ENCODE measurements around the gene NRTN. TPM values are rescaled to one million over a fixed set of nuclear protein-coding genes. Genes with fewer than 3 reads are reported as not detected.
"Not testable (repeated sequence)": the region's sequence is repeated elsewhere in the genome, so short reads cannot be mapped to it uniquely, and the experiment has no call there.

The NRTN gene
- total RNA-seq, 1 donor from 2014 or later = 0.40 TPM

GRCh38 chr19:5772416-5772815 is 32.5 kb upstream of the NRTN start:
- H3K27me3 Mint-ChIP-seq (ENCODE audit: unreplicated experiment) = no peaks in the 10 kb centered on the region
- H3K27ac Mint-ChIP-seq (ENCODE audit: unreplicated experiment) = no peak overlapping the region
- no peaks in the 10 kb centered on the region for H3K9me3 Mint-ChIP-seq (ENCODE audit: unreplicated experiment)
- no peaks in the 10 kb centered on the region for H3K4me1 Mint-ChIP-seq (ENCODE audit: unreplicated experiment)
- no peaks in the 10 kb centered on the region for H3K36me3 Mint-ChIP-seq (ENCODE audit: unreplicated experiment)
- no peak for TF ChIP-seq CTCF (IDR thresholded peaks at IDR 0.05)
- no peak for DNase-seq (ENCODE audit: extremely low spot score, unreplicated experiment)
- no peak overlapping the region for H3K4me3 Mint-ChIP-seq (ENCODE audit: unreplicated experiment)

- H3K9me3 Mint-ChIP-seq (ENCODE audit: unreplicated experiment) = no peaks in the 10 kb centered on the region
- DNase-seq (ENCODE audit: extremely low spot score, unreplicated experiment) = no peak
- no peaks in the 10 kb centered on the region for H3K4me1 Mint-ChIP-seq (ENCODE audit: unreplicated experiment)
- no peak for TF ChIP-seq CTCF (IDR thresholded peaks at IDR 0.05)
- H3K36me3 Mint-ChIP-seq (ENCODE audit: unreplicated experiment) = no peaks in the 10 kb centered on the region
- H3K27ac Mint-ChIP-seq (ENCODE audit: unreplicated experiment) = peak overlapping the region; percentile 77
- no peak overlapping the region for H3K4me3 Mint-ChIP-seq (ENCODE audit: unreplicated experiment)
- H3K27me3 Mint-ChIP-seq (ENCODE audit: unreplicated experiment) = no peaks in the 10 kb centered on the region
Measured at GRCh38 chr19:5773276-5773675, 31.6 kb upstream of the NRTN start.

- DNase-seq (ENCODE audit: extremely low spot score, unreplicated experiment) = no peak
- no peak overlapping the region for H3K4me3 Mint-ChIP-seq (ENCODE audit: unreplicated experiment)
- TF ChIP-seq CTCF (IDR thresholded peaks at IDR 0.05) = no peak
- H3K27ac Mint-ChIP-seq (ENCODE audit: unreplicated experiment) = no peak overlapping the region
- H3K27me3 Mint-ChIP-seq (ENCODE audit: unreplicated experiment) = no peaks in the 10 kb centered on the region
- no peaks in the 10 kb centered on the region for H3K9me3 Mint-ChIP-seq (ENCODE audit: unreplicated experiment)
- H3K4me1 Mint-ChIP-seq (ENCODE audit: unreplicated experiment) = no peaks in the 10 kb centered on the region
- no peaks in the 10 kb centered on the region for H3K36me3 Mint-ChIP-seq (ENCODE audit: unreplicated experiment)
Measured at GRCh38 chr19:5774921-5775320, 29.9 kb upstream of the NRTN start.

GRCh38 chr19:5775668-5776309 is 29.1 kb upstream of the NRTN start:
- H3K27ac Mint-ChIP-seq (ENCODE audit: unreplicated experiment) = no peak overlapping the region
- H3K4me3 Mint-ChIP-seq (ENCODE audit: unreplicated experiment) = no peak overlapping the region
- DNase-seq (ENCODE audit: extremely low spot score, unreplicated experiment) = no peak
- no peaks in the 10 kb centered on the region for H3K9me3 Mint-ChIP-seq (ENCODE audit: unreplicated experiment)
- no peaks in the 10 kb centered on the region for H3K36me3 Mint-ChIP-seq (ENCODE audit: unreplicated experiment)
- no peaks in the 10 kb centered on the region for H3K4me1 Mint-ChIP-seq (ENCODE audit: unreplicated experiment)
- no peak for TF ChIP-seq CTCF (IDR thresholded peaks at IDR 0.05)
- no peaks in the 10 kb centered on the region for H3K27me3 Mint-ChIP-seq (ENCODE audit: unreplicated experiment)

- Mint-ChIP-seq H3K9me3 (ENCODE audit: unreplicated experiment) (no peaks in the 10 kb centered on the region), H3K36me3 (ENCODE audit: unreplicated experiment) (no peaks in the 10 kb centered on the region), H3K4me1 (ENCODE audit: unreplicated experiment) (no peaks in the 10 kb centered on the region), H3K4me3 (ENCODE audit: unreplicated experiment) (no peak overlapping the region), H3K27me3 (ENCODE audit: unreplicated experiment) (no peaks in the 10 kb centered on the region), H3K27ac (ENCODE audit: unreplicated experiment) (no peak overlapping the region)
- DNase-seq (ENCODE audit: extremely low spot score, unreplicated experiment) = no peak
- no peak for TF ChIP-seq CTCF (IDR thresholded peaks at IDR 0.05)
Measured at GRCh38 chr19:5778402-5778801, 26.5 kb upstream of the NRTN start.

- not testable (repeated sequence) for H3K9me3 Mint-ChIP-seq (ENCODE audit: unreplicated experiment); DNase-seq (ENCODE audit: extremely low spot score, unreplicated experiment); H3K36me3 Mint-ChIP-seq (ENCODE audit: unreplicated experiment); H3K27me3 Mint-ChIP-seq (ENCODE audit: unreplicated experiment); H3K4me1 Mint-ChIP-seq (ENCODE audit: unreplicated experiment); H3K27ac Mint-ChIP-seq (ENCODE audit: unreplicated experiment); H3K4me3 Mint-ChIP-seq (ENCODE audit: unreplicated experiment)
Measured at GRCh38 chr19:5780916-5781315, 24.0 kb upstream of the NRTN start.
